SK-N-MC (cell line): ENCODE results near the gene AACS.

Experiments
- EZH2 ChIP-seq: fragments of 200-600 bp; sonication (generic); IDR thresholded peaks from one replicate; pipeline ENCODE4 v1.6.1; 2017; ENCODE audit warnings: antibody characterized with exemption
- FOXP2 ChIP-seq: optimal IDR thresholded peaks from 2 replicates; pipeline ENCODE3; 2011; ENCODE audit warnings: mild to moderate bottlenecking, moderate library complexity; ENCODE audit not compliant: insufficient read depth; ENCODE audit errors: extremely low read length, control extremely low read depth
- POLR2AphosphoS5 ChIP-seq: IDR thresholded peaks from 2 replicates; pipeline ENCODE4 v1.6.1; 2012; ENCODE audit warnings: mild to moderate bottlenecking, low read depth, low read length, borderline replicate concordance

DNA sequence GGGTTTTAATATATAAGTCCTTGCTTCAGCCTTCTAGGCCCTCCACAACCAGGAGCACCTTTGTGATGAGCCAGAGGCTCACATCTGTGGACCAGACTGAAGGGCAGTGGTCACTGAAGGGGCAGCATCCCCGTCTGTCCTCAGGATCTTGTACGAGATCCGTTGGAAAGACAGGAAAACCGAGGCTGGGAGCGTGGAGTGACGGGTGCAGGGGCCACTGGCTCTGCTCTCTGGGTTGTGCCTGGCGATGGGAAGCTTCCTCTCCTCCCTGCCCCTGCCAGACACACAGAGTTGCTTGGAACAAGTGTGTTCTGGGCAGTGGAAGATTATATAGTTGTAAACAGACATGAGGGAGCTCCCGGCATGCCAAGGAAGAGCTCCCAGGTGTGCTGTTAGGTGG, 48.0 kb downstream of the AACS start:
- TF ChIP-seq EZH2 (no peak), POLR2AphosphoS5 (no peak), FOXP2 (no peak)
